GM18951 (cell line): ENCODE measurements around the gene THAP10.

Experiments used
- POLR2A ChIP-seq: IDR thresholded peaks from 4 replicates; pipeline ENCODE4 v1.6.1; 2011; ENCODE audit warnings: mild to moderate bottlenecking; ENCODE audit not compliant: insufficient read length, insufficient read depth; ENCODE audit errors: extremely low read depth
- in situ Hi-C: fragments of 300-500 bp; cut with MboI; formaldehyde crosslinking; loops from one replicate; pipeline ENCODE4 v1.12.0; 2022; ENCODE audit warnings: low sequenced_read_pairs, mixed read lengths, inconsistent platforms; ENCODE audit not compliant: unreplicated experiment

The THAP10 gene

DNA sequence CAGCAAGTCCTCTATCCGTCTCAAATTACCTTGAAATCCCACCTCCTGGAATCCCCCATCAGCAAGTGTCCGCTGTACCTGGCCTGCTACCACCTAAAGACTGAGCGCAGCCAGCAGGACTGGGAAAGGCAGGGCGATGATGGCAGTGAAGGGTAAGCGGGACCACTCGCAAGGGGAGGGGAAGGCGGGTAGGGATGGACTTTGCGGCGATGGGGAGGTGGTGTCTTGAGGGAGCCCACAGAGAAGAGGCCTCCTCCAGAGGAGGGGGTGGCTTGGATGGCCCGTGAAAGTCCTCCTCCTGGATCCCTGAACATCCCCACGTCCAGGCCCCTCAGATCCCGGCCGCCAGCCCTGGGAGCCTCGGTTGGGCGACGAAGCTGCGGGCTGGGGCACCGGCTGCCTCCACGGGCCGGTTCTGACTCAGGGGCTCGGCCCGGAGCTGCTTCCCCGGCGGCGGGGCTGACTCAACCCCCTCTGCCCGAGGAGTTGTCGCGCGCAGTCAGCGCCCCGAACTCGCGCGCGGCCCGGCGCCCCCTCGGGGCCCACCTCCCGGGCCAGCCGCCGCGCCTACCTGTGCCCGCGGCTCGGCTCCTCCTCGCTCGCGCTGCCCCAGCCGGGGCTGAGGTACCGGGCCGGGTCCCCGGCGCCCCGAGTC, 38.8 kb downstream of the THAP10 start:
- no peak for TF ChIP-seq POLR2A
- in situ Hi-C loops = no loop called here

DNA sequence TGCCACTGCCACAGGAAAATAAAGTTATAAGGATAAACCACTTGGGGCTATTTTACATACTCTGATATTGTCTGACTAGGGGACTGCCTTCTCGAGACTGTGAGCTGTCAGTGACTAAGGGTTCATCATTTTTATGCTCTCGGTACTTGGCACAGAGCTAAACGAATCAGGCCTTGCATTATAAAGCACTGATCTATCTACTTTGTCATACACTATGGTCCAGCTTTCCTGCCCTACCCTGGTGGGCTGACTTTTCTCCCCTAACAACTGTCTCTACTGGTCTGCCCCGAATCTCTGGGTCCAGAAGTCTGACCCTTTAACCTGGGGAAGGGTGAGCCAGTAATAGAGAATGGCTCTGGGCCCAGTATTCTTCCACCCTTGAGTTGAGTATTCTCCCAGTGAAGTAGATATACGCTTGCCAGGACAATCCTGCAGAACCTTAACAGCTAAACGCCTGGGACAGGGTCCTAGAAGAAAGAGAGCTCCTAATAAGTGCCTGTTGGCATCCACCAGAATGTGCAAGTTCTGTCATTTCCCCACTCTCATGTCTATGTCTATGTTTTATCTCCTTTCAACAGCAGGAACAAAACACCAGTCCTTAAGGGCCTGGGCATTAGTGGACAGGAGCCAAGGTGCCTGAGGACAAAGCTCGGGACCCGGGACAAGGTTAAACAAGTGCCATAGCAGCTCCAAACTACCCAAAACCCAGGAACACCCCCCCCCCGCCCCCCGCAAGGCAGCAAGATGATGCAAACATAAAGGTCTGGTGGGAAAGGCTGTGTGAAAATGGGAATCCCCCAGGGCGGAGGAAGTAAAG, 39.5 kb downstream of the THAP10 start:
- in situ Hi-C loops = no loop called here
- no peak for TF ChIP-seq POLR2A

DNA sequence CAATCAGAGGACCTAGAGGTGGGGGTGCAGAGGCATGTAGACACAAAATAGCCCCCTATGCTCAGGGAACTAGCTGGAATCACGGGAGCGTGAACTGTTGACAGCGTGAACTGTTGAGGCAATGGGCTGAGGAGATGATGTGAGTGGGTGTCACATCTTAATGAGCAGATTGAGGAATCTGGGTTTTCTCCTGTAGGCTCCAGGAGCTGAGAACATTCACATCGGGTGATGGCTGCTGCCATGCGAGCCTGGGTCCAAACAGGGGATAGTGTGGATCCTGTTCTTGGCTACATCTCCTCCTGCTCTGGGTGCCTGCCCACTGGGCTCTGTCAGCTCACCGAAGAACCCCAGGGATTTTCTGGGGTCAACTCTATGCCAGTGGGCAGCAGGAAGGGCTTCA, 40.3 kb downstream of the THAP10 start:
- in situ Hi-C loops = no loop called here
- no peak for TF ChIP-seq POLR2A

DNA sequence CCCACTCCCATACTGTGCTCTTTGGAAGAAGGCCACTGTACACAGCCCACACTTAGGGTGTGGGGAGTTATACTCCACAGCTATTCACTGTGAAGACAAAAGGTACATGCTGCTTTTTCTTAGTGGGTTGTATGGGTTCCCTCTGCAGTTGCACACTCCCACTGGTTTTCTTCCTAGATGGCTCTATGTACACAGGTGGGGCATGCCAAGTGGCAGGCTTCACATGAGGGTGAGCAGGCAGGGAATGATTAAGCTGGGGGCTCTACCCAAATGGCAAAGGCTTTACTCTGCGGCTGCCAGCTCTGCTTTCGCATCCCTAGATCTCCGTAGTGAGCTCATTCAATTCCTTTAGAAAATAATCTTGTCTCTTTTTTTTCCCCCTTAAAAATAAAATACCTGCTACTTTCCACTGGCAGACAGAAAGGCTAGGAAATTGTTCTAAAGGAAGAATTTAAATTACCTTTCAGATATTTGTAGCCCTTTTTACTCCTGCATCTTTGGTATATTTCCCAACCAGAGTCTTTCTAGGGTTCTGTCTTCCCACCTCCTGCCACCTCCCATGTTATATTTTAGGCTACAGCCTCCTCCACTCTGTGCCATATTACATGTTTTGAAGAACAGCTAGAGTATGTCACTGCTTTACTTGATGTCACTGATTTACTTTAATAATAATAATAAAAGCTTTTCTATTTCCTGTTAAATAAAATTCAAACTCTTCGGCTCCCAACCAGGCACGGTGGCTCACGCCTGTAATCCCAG, 46.5 kb downstream of the THAP10 start:
- in situ Hi-C loops = loop anchor here (25.0 kb wide), 1 partner anchor 592 kb away; no protein-coding TSS in a partner anchor
- TF ChIP-seq POLR2A = no peak

DNA sequence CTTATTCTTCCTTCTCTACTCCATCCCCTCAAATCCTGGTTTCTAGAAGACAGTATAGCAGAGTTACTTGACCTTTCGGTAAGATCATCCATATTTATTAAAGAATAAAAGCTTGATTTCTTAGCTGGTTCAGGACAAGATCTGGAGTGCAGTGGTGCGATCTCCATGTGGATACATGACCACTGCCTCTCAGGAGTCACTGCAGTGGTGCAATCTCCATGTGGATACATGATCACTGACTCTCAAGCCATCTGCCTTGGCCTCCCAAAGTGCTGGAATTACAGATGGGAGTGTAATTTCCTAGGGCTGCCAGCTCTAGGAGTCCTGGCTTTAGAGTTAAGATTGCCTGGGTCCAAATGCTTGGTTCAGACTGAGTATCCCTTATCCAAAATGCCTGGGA, 54.8 kb downstream of the THAP10 start:
- no peak for TF ChIP-seq POLR2A
- in situ Hi-C loops = loop anchor here (25.0 kb wide), 1 partner anchor 600 kb away; no protein-coding TSS in a partner anchor

DNA sequence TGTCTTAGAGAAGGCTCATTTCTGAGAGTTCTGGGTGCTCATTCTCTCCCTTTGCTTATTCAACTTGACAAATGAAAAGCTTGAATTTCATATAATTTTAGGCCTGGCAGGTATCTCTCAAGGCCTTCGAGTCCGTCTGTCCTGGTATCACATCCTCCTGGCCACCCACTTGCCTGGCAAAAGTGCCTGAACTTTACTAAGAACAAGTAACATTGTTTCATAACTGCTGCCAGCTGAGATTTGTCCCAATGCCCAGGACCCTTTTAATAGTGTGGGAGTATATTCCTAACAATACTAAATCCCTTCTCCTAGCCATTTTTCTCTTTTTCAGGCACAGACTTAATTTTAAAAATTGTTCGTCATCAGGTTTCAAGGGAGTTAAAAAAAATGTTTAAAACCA, 56.4 kb downstream of the THAP10 start:
- in situ Hi-C loops = loop anchor here (25.0 kb wide), 1 partner anchor 601 kb away; no protein-coding TSS in a partner anchor
- TF ChIP-seq POLR2A = no peak

DNA sequence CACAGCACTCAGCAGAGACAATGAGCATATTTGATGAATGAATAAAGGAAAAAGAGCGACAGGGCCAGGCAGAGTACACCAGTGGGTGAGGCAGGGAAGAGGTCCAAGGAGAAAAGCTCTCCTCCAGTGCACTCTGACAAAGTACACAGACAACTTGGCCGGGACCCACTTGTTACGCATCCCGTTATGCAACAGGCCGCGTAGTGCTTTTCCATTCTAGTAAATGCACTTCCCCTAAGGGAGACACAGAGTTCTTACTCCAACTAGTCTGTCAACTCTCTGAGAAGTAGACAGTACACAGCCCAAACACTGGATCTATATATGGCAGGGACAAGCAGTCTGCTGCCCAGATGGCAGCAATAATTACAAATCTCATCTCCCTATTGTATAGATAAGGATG, 56.8 kb downstream of the THAP10 start:
- in situ Hi-C loops = loop anchor here (25.0 kb wide), 1 partner anchor 602 kb away; no protein-coding TSS in a partner anchor
- TF ChIP-seq POLR2A = no peak

DNA sequence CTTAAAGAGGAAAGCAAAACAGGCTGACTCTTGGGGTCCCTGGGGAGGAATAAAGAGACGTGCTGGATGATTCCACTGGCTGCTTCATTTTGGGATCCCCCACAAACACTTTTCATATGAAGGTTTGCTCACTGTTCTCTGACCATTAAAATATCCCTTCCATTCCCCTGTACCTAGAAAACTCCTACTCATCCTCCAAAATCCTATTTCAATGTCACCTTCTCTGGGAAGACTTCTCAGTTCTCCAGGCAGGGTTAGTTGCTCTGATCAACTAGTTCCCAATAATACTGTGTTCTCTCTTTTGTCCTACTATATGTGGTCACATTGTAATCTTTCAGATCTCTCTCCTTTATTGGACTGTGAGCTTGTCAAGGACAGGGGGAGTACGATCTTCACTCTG, 57.2 kb downstream of the THAP10 start:
- in situ Hi-C loops = loop anchor here (25.0 kb wide), 1 partner anchor 602 kb away; no protein-coding TSS in a partner anchor
- no peak for TF ChIP-seq POLR2A

DNA sequence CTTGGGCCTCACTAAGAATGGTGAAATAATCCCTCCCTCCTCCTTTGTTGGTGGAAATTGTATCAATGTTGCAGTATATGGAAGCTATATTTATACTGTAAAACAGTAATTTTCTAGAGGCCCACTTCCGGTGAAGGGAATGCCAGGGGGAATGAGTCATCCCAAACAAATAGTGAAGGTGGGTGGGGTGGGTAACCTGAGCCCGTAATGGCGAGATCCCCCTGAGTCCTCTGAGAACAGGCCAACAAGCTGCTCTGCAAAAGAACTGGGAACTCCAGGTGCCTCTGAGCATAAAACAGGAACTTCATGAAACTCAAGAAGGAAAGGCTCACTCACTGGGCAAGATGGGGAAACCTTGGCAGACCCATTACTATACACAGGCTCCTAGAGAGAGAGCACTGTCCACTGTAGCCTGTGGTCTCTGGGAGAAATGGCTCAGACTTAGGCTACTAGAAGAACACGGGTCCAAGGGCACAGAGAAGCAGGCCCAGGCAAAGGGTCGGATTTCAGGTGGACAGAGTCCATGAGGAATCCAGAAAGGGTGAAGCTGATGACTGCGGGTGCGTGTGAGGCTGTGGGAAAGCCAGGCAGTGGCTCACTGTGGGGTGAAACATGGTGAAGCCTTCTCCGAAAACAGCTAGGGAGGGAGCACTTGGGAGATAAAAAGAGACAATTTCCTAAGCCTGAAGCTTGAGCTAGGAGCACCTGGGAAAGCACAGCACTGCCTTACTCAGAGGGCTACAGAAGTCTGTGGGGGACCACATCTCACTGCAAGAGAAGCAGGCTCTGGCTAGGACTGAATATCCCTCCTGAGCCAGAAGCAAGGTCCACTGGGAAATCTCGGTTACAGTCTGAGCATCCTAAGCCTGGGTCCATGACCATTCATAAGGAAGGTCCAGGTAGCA, 58.1 kb downstream of the THAP10 start:
- no peak for TF ChIP-seq POLR2A
- in situ Hi-C loops = loop anchor here (25.0 kb wide), 1 partner anchor 603 kb away; no protein-coding TSS in a partner anchor

DNA sequence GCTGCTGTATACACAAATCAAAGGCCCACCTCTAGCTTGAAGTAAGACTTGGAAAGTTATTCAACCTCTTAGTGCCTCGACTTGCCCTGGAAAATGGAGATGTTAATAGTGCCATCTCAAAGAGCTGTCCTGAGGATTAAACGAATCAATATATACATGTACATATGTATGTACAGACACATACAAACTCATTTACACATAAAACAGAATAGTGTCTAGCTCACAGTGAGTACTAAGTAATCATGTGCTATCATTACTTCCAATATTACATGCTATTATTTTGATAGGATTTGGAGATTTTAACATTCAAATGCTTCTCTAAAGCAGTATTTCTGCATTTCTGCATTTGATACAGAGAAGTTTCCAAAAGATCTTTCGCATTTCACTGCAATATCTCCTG, 58.8 kb downstream of the THAP10 start:
- in situ Hi-C loops = loop anchor here (25.0 kb wide), 1 partner anchor 604 kb away; no protein-coding TSS in a partner anchor
- TF ChIP-seq POLR2A = no peak

DNA sequence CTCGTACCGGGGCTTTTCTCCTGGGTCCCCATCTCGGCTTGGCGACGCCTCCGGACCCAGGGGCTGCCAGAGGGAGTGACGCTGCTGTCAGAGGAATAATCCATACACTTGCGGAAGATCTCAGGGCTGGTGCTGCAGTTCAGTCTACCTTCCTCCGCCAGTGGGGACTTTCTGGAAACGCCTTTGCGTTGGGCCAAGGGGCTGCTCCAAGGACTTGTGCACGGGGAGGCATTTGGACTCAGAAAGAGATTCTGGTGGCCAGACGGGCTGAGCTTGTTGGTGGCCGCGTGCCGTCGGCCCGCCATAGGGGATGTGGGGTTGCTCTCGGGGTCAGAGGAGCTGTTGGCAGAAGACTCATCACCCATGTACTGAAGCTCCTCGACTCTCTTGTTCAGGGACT, 60.1 kb downstream of the THAP10 start:
- TF ChIP-seq POLR2A = no peak
- in situ Hi-C loops = loop anchor here (25.0 kb wide), 1 partner anchor 605 kb away; no protein-coding TSS in a partner anchor
